Activated CD4-positive, alpha-beta T cell treated with anti-CD3 and anti-CD28 coated beads, Interleukin-2, amount 50 U/mL, for 4 hours (primary cell): ENCODE data around the gene CAST.

ENCODE experiments used
- DNase-seq, 2 experiments: peaks; one replicate each; pipeline ENCODE4 v3.0.0-alpha.2; 2020

The CAST gene

DNA sequence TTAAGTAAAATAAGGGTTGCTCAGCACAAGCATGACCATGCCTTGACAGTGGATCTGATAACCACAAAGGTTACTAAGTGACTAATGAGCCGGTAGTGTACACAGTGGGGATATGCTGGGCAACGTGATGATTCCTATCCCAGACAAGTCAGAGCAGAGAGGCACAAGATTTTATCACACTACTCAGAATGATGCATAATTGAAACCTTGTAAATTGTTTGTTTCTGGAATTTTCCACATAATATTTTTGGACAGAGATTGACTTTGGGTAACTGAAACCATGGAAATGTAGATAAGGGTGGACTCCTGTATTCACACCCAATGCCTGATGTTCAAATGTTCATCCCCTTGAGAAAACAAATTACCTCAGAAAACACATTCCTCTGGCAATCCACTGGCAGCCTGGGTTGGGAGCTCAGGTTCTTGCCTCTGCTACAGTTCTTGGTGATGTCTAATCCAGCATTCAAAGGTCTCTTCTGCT, 161.8 kb downstream of the CAST start:
- no peak for DNase-seq
